Endothelial cell of umbilical vein (primary cell): ENCODE data around the gene SFMBT1. TPM values are rescaled to one million over a fixed set of nuclear protein-coding genes. Genes with fewer than 3 reads are reported as not detected.

Experiments
- BruUV-seq: library from RNA; stranded (reverse); fragments of 400-500 nt; replicated peaks from 2 replicates; lab custom pipeline; 2021; lab: Mats Ljungman, UMichigan
- CTCF ChIA-PET: fragments of 300-600, 350-600 bp; sonication (Branson Sonifier 250); formaldehyde crosslinking; loops from one replicate; lab custom pipeline; 2021; ENCODE audit warnings: antibody characterized with exemption, inconsistent platforms; lab: Charles Lee
- POLR2A ChIA-PET: fragments of 300-600, 350-600 bp; sonication (Branson Sonifier 250); formaldehyde crosslinking; loops from one replicate; lab custom pipeline; 2021; ENCODE audit warnings: antibody characterized with exemption, inconsistent platforms; lab: Charles Lee
- DNase-seq: peaks from one replicate; pipeline ENCODE4 v3.0.0-alpha.2; 2011; ENCODE audit warnings: low read depth, low spot score
- FAIRE-seq: peaks from 2 replicates; lab custom pipeline; 2011; peaks lifted over from hg19 to GRCh38; lab: Jason Lieb, UNC
- H2AFZ ChIP-seq: 2 replicates; pipeline ENCODE4 v1.6.0; 2012; ENCODE audit warnings: low read depth, low read length, control low read depth, inconsistent platforms
- H3K27ac ChIP-seq: 2 replicates; pipeline ENCODE4 v1.5.1; 2011; ENCODE audit warnings: low read depth, mild to moderate bottlenecking, control low read depth, low read length, moderate library complexity; ENCODE audit not compliant: insufficient read depth
- H3K27me3 ChIP-seq, 2 experiments: 2 replicates each; pipeline versions ENCODE4 v1.6.0 to v1.6.1; 2011; ENCODE audit warnings: low read length in 2 of 2, mixed read lengths in 1 of 2; ENCODE audit not compliant: control insufficient read depth in 2 of 2, insufficient read depth in 2 of 2
- H3K36me3 ChIP-seq, 2 experiments: 2 replicates in 1 of 2; 3 replicates in 1 of 2; pipeline ENCODE4 v1.5.1; 2011; ENCODE audit warnings: low read length in 2 of 2, mild to moderate bottlenecking in 1 of 2, moderate library complexity in 1 of 2; ENCODE audit not compliant: control insufficient read depth in 2 of 2, insufficient read depth in 2 of 2; ENCODE audit errors: extremely low read depth in 1 of 2
- H3K4me1 ChIP-seq: 3 replicates; pipeline ENCODE4 v1.5.1; 2011; ENCODE audit warnings: mild to moderate bottlenecking, low read length; ENCODE audit not compliant: control insufficient read depth, insufficient read depth; ENCODE audit errors: extremely low read depth
- H3K4me2 ChIP-seq: 2 replicates; pipeline ENCODE4 v1.6.1; 2011; ENCODE audit warnings: low read length, control low read depth, mixed read lengths; ENCODE audit not compliant: insufficient read depth
- H3K4me3 ChIP-seq, 3 experiments: fragments of 200-600 bp in 1 of 3; sonication (generic), shearing (Covaris generic) in 1 of 3; replicated peaks in 1 of 3; 2 replicates each; pipeline ENCODE4 v1.5.1; 2011 to 2016; ENCODE audit warnings: control low read depth in 3 of 3, low read length in 3 of 3, mild to moderate bottlenecking in 2 of 3, inconsistent platforms in 1 of 3, low read depth in 1 of 3, moderate library complexity in 1 of 3; ENCODE audit not compliant: insufficient read depth in 1 of 3
- H3K79me2 ChIP-seq: 2 replicates; pipeline ENCODE4 v1.6.0; 2012; ENCODE audit warnings: low read length, inconsistent platforms; ENCODE audit not compliant: control insufficient read depth, insufficient read depth
- H3K9ac ChIP-seq: replicated peaks from 2 replicates; pipeline ENCODE3; 2011; ENCODE audit warnings: low read length, control low read depth; ENCODE audit not compliant: insufficient read depth; ENCODE audit errors: extremely low read depth
- H3K9me1 ChIP-seq: replicated peaks from 3 replicates; pipeline ENCODE4 v1.6.0; 2011; ENCODE audit warnings: mild to moderate bottlenecking, low read length; ENCODE audit not compliant: control insufficient read depth, insufficient read depth; ENCODE audit errors: extremely low read depth
- H3K9me3 ChIP-seq: replicated peaks from 2 replicates; pipeline ENCODE4 v1.5.1; 2012; ENCODE audit warnings: low read length, inconsistent platforms; ENCODE audit not compliant: control insufficient read depth, insufficient read depth
- H4K20me1 ChIP-seq: replicated peaks from 2 replicates; pipeline ENCODE3; 2011; ENCODE audit warnings: mild to moderate bottlenecking, low read length; ENCODE audit not compliant: control insufficient read depth, insufficient read depth; ENCODE audit errors: extremely low read depth
- CTCF ChIP-seq, 2 donors: IDR thresholded peaks; 1 replicate in 1 of 2; 2 replicates in 1 of 2; pipeline ENCODE4 v1.5.1; 2011; ENCODE audit warnings: low read length in 2 of 2, mild to moderate bottlenecking in 2 of 2, moderate library complexity in 2 of 2, control low read depth in 1 of 2, inconsistent platforms in 1 of 2, low read depth in 1 of 2; ENCODE audit not compliant: insufficient read depth in 1 of 2; ENCODE audit errors: extremely low read depth in 1 of 2
- EZH2 ChIP-seq: IDR thresholded peaks from 2 replicates; pipeline ENCODE4 v1.6.1; 2012; ENCODE audit warnings: borderline replicate concordance, low read depth, mild to moderate bottlenecking, moderate library complexity, low read length, inconsistent platforms; ENCODE audit not compliant: severe bottlenecking
- FOS ChIP-seq: IDR thresholded peaks from 2 replicates; pipeline ENCODE4 v1.6.1; 2011; ENCODE audit warnings: mild to moderate bottlenecking, low read length, moderate library complexity, borderline replicate concordance; ENCODE audit not compliant: insufficient read depth
- GATA2 ChIP-seq: IDR thresholded peaks from 2 replicates; pipeline ENCODE4 v1.7.0; 2011; ENCODE audit warnings: low read depth, mild to moderate bottlenecking, moderate library complexity, mixed read lengths, low read length; ENCODE audit not compliant: insufficient read length, insufficient read depth
- JUN ChIP-seq: IDR thresholded peaks from 2 replicates; pipeline ENCODE4 v1.6.1; 2011; ENCODE audit warnings: borderline replicate concordance, low read depth; ENCODE audit not compliant: insufficient read length, insufficient read depth
- MYC ChIP-seq: IDR thresholded peaks from one replicate; pipeline ENCODE4 v1.6.1; 2011; ENCODE audit warnings: mild to moderate bottlenecking, low read depth, low read length
- POLR2A ChIP-seq: IDR thresholded peaks from 2 replicates; pipeline ENCODE4 v1.6.1; 2012; ENCODE audit warnings: low read depth, mild to moderate bottlenecking, control low read depth, low read length
- POLR2AphosphoS5 ChIP-seq: IDR thresholded peaks from 2 replicates; pipeline ENCODE4 v1.6.1; 2012; ENCODE audit warnings: low read depth, mild to moderate bottlenecking, control low read depth, low read length, moderate library complexity; ENCODE audit not compliant: insufficient read depth
- dilution Hi-C: fragments of 300-500 bp; cut with MboI; formaldehyde crosslinking; loops from one replicate; pipeline ENCODE4 v1.15.0; 2019; ENCODE audit warnings: low sequenced_read_pairs; ENCODE audit not compliant: extremely low pct_ligation_motif_present
- intact Hi-C: fragments of 100-400 bp; cut with micrococcal nuclease; formaldehyde crosslinking; loops from one replicate; pipeline ENCODE4 v1.10.0; 2022
- polyA plus RNA-seq, 4 experiments: library from polyadenylated mRNA; depleted of rRNA in 3 of 4; stranded (reverse) in 3 of 4; unstranded in 1 of 4; fragments of >200 nt; gene quantifications; 2 replicates each; pipeline versions ENCODE4 v1.2.1 to v1.2.3, GENCODE V29; 2011 to 2012; ENCODE audit warnings: missing spikeins in 1 of 4
- total RNA-seq: library from RNA; stranded (reverse); gene quantifications from 2 replicates; pipeline ENCODE4 v1.2.3, GENCODE V29; 2021
- TF ChIP-seq, protein P1 (sequence below): IDR thresholded peaks from 2 replicates; pipeline ENCODE4 v1.6.1; 2011; ENCODE audit not compliant: insufficient read depth, insufficient read length

The SFMBT1 gene
- total and polyA plus RNA-seq, 2 donors (not counting 3 experiments of a cell fraction or from before 2014, with no cell fraction given), result 1.8 to 6.0 TPM

DNA sequence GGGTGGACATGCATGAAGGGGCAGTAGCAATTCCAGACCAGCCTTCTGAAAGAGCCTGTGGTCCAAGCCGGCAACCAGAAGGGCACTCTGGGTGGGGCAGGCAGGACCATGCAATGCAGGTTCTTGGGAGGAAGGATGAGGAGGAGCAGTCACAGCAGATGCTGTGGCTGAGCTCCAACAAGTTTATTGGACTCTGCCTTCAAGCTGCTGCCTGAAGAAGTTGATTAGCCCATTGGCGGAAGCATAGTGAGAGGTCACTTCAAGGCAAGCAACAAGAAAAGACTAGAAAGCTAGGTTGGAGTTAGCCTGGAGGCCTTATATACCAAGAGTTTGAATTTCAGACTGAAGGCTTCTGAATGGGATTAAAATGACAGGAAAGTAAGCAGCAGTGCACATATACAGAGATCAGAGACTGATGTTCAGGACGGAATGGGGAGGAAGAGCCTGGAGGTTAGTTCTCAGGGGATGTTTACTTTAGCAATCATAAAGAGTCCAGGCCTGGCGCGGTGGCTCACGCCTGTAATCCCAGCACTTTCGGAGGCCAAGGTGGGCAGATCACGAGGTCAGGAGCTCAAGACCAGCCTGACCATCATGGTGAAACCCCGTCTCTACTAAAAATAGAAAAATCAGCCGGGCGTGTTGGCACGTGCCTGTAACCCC lies 39.9 kb downstream of the SFMBT1 start:
- H3K9me1 ChIP-seq, result no peaks in the 10 kb centered on the region
- POLR2A ChIA-PET, result no interaction called here
- H3K4me3 ChIP-seq, result no peak overlapping the region
- no peak overlapping the region for H3K4me2 ChIP-seq
- DNase-seq, result no peak
- TF ChIP-seq FOS (no peak), CTCF (IDR thresholded peaks at IDR 0.05; ENCODE audit: extremely low read depth in 1 of 2, insufficient read depth in 1 of 2, low read depth in 1 of 2, low read length in 2 of 2) (no peak), EZH2 (no peak), POLR2A (no peak), GATA2 (no peak), POLR2AphosphoS5 (no peak), JUN (no peak), MYC (no peak)
- TF ChIP-seq, protein P1, sequence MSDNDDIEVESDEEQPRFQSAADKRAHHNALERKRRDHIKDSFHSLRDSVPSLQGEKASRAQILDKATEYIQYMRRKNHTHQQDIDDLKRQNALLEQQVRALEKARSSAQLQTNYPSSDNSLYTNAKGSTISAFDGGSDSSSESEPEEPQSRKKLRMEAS, result no peak
- no peaks in the 10 kb centered on the region for H3K27me3 ChIP-seq
- H3K27ac ChIP-seq, result no peak overlapping the region
- H3K79me2 ChIP-seq, result no peaks in the 10 kb centered on the region
- CTCF ChIA-PET, result interaction anchor here (1.1 to 2.3 kb wide), 2 partner anchors 10 to 13 kb away, joined by 3 to 20 read pairs; no protein-coding TSS in a partner anchor
- dilution Hi-C loops (no loop called here), intact Hi-C loops (no loop called here)
- no peak for FAIRE-seq
- H3K9ac ChIP-seq, result no peak overlapping the region
- H2AFZ ChIP-seq, result no peak overlapping the region
- BruUV-seq, result no TSS peak
- no peaks in the 10 kb centered on the region for H3K36me3 ChIP-seq
- no peaks in the 10 kb centered on the region for H3K4me1 ChIP-seq
- H4K20me1 ChIP-seq, result no peaks in the 10 kb centered on the region
- H3K9me3 ChIP-seq, result no peaks in the 10 kb centered on the region
